ENCODE measurements around the gene S100A1.

S100A1 gene

GRCh38 chr1:153648000-153648643 is 19.9 kb downstream of the S100A1 start:
- no peak overlapping the region for H3K18ac ChIP-seq (ENCODE audit: low read length)
- no peak overlapping the region for H3K4me3 ChIP-seq (ENCODE audit: low read depth, low read length)
- H4K91ac ChIP-seq (ENCODE audit: low read depth, low read length) = no peak overlapping the region
- no peak overlapping the region for H2BK120ac ChIP-seq (ENCODE audit: insufficient read depth, low read length, poor library complexity)
- H2BK12ac ChIP-seq (ENCODE audit: low read length) = no peak overlapping the region
- no peak overlapping the region for H3K14ac ChIP-seq (ENCODE audit: low read length)
- peak in 1 of 2 donors; percentile 27 for DNase-seq
- H3K9ac ChIP-seq (ENCODE audit: low read length) = no peak overlapping the region
- H2BK5ac ChIP-seq (ENCODE audit: low read depth, low read length, poor library complexity) = no peak overlapping the region
- H3K9me3 ChIP-seq (ENCODE audit: insufficient read depth, low read depth, low read length) = peaks cover 1% of the 10 kb centered on the region
- H3K4me2 ChIP-seq (ENCODE audit: low read length) = no peak overlapping the region
- no peak overlapping the region for H2AK5ac ChIP-seq (ENCODE audit: low read length)
- WGBS (ENCODE audit: extremely low coverage, insufficient coverage, insufficient read length) = no CpG with 5 or more reads among the region's 10 CpGs
- no peaks in the 10 kb centered on the region for H3K79me1 ChIP-seq (ENCODE audit: low read length)
- H3K36me3 ChIP-seq (ENCODE audit: control insufficient read depth in 1 of 2, insufficient read depth in 2 of 2, low read length in 2 of 2) = peaks cover 8 to 23% of the 10 kb centered on the region in 2 experiments
- no peak overlapping the region for H4K12ac ChIP-seq (ENCODE audit: low read depth, low read length)
- H2AFZ ChIP-seq (ENCODE audit: insufficient read depth, low read length, poor library complexity) = no peak overlapping the region
- no peak overlapping the region for H3K4ac ChIP-seq (ENCODE audit: low read depth, low read length)
- peaks cover 0 to 3% of the 10 kb centered on the region in 2 experiments for H3K4me1 ChIP-seq (ENCODE audit: control insufficient read depth in 1 of 2, insufficient read depth in 2 of 2, low read length in 2 of 2)
- no peaks in the 10 kb centered on the region for H3K27me3 ChIP-seq (ENCODE audit: insufficient read depth, low read length)
- H3K23ac ChIP-seq (ENCODE audit: low read length) = no peak overlapping the region
- no peaks in the 10 kb centered on the region for H3K79me2 ChIP-seq (ENCODE audit: control insufficient read depth, insufficient read depth, low read length, poor library complexity)
- H3K27ac ChIP-seq (ENCODE audit: low read depth, low read length) = no peak overlapping the region
- no peak overlapping the region for H4K8ac ChIP-seq (ENCODE audit: low read depth, low read length)

GRCh38 chr1:153649137-153649862 is 21.1 kb downstream of the S100A1 start:
- Histone ChIP-seq H3K23ac (ENCODE audit: low read length) (no peak overlapping the region), H3K79me1 (ENCODE audit: low read length) (no peaks in the 10 kb centered on the region), H3K4me2 (ENCODE audit: low read length) (no peak overlapping the region), H3K14ac (ENCODE audit: low read length) (no peak overlapping the region), H2AK5ac (ENCODE audit: low read length) (no peak overlapping the region), H2BK12ac (ENCODE audit: low read length) (no peak overlapping the region), H2BK120ac (ENCODE audit: insufficient read depth, low read length, poor library complexity) (no peak overlapping the region), H2AFZ (ENCODE audit: insufficient read depth, low read length, poor library complexity) (no peak overlapping the region), H4K91ac (ENCODE audit: low read depth, low read length) (no peak overlapping the region), H3K4me1 (ENCODE audit: control insufficient read depth in 1 of 2, insufficient read depth in 2 of 2, low read length in 2 of 2) (peaks cover 0 to 4% of the 10 kb centered on the region in 2 experiments), H3K18ac (ENCODE audit: low read length) (no peak overlapping the region), H3K79me2 (ENCODE audit: control insufficient read depth, insufficient read depth, low read length, poor library complexity) (no peaks in the 10 kb centered on the region), H3K9me3 (ENCODE audit: insufficient read depth, low read depth, low read length) (peaks cover 1% of the 10 kb centered on the region), H4K8ac (ENCODE audit: low read depth, low read length) (no peak overlapping the region), H3K36me3 (ENCODE audit: control insufficient read depth in 1 of 2, insufficient read depth in 2 of 2, low read length in 2 of 2) (peaks cover 7 to 18% of the 10 kb centered on the region in 2 experiments), H4K12ac (ENCODE audit: low read depth, low read length) (no peak overlapping the region), H3K9ac (ENCODE audit: low read length) (no peak overlapping the region), H3K4ac (ENCODE audit: low read depth, low read length) (no peak overlapping the region), H2BK5ac (ENCODE audit: low read depth, low read length, poor library complexity) (no peak overlapping the region), H3K4me3 (ENCODE audit: low read depth, low read length) (no peak overlapping the region), H3K27me3 (ENCODE audit: insufficient read depth, low read length) (no peaks in the 10 kb centered on the region), H3K27ac (ENCODE audit: low read depth, low read length) (no peak overlapping the region)
- WGBS (ENCODE audit: extremely low coverage, insufficient coverage, insufficient read length) = no CpG with 5 or more reads among the region's 3 CpGs
- DNase-seq = no peak

GRCh38 chr1:153649863-153650235 is 21.6 kb downstream of the S100A1 start:
- Histone ChIP-seq H3K4ac (ENCODE audit: low read depth, low read length) (no peak overlapping the region), H3K27ac (ENCODE audit: low read depth, low read length) (no peak overlapping the region), H3K23ac (ENCODE audit: low read length) (no peak overlapping the region), H2BK5ac (ENCODE audit: low read depth, low read length, poor library complexity) (no peak overlapping the region), H3K79me1 (ENCODE audit: low read length) (no peaks in the 10 kb centered on the region), H2BK12ac (ENCODE audit: low read length) (no peak overlapping the region), H2AK5ac (ENCODE audit: low read length) (no peak overlapping the region), H3K27me3 (ENCODE audit: insufficient read depth, low read length) (no peaks in the 10 kb centered on the region), H3K4me3 (ENCODE audit: low read depth, low read length) (no peak overlapping the region), H3K18ac (ENCODE audit: low read length) (no peak overlapping the region), H3K9me3 (ENCODE audit: insufficient read depth, low read depth, low read length) (peaks cover 1% of the 10 kb centered on the region), H3K36me3 (ENCODE audit: control insufficient read depth in 1 of 2, insufficient read depth in 2 of 2, low read length in 2 of 2) (peaks cover 7 to 16% of the 10 kb centered on the region in 2 experiments), H4K91ac (ENCODE audit: low read depth, low read length) (no peak overlapping the region), H3K79me2 (ENCODE audit: control insufficient read depth, insufficient read depth, low read length, poor library complexity) (no peaks in the 10 kb centered on the region), H3K4me1 (ENCODE audit: control insufficient read depth in 1 of 2, insufficient read depth in 2 of 2, low read length in 2 of 2) (peaks cover 0 to 4% of the 10 kb centered on the region in 2 experiments), H2AFZ (ENCODE audit: insufficient read depth, low read length, poor library complexity) (no peak overlapping the region), H3K4me2 (ENCODE audit: low read length) (no peak overlapping the region), H2BK120ac (ENCODE audit: insufficient read depth, low read length, poor library complexity) (no peak overlapping the region), H3K14ac (ENCODE audit: low read length) (no peak overlapping the region), H3K9ac (ENCODE audit: low read length) (no peak overlapping the region), H4K8ac (ENCODE audit: low read depth, low read length) (no peak overlapping the region), H4K12ac (ENCODE audit: low read depth, low read length) (no peak overlapping the region)
- DNase-seq = no peak
- WGBS (ENCODE audit: extremely low coverage, insufficient coverage, insufficient read length) = no CpG with 5 or more reads among the region's 2 CpGs

GRCh38 chr1:153651771-153652170 is 23.5 kb downstream of the S100A1 start:
- Histone ChIP-seq H4K8ac (ENCODE audit: low read depth, low read length) (no peak overlapping the region), H3K9me3 (ENCODE audit: insufficient read depth, low read depth, low read length) (peaks cover 1% of the 10 kb centered on the region), H2BK12ac (ENCODE audit: low read length) (no peak overlapping the region), H2AFZ (ENCODE audit: insufficient read depth, low read length, poor library complexity) (no peak overlapping the region), H3K4me3 (ENCODE audit: low read depth, low read length) (no peak overlapping the region), H3K36me3 (ENCODE audit: control insufficient read depth in 1 of 2, insufficient read depth in 2 of 2, low read length in 2 of 2) (no peaks in the 10 kb centered on the region), H2BK5ac (ENCODE audit: low read depth, low read length, poor library complexity) (no peak overlapping the region), H3K4me2 (ENCODE audit: low read length) (no peak overlapping the region), H2AK5ac (ENCODE audit: low read length) (no peak overlapping the region), H3K79me2 (ENCODE audit: control insufficient read depth, insufficient read depth, low read length, poor library complexity) (no peaks in the 10 kb centered on the region), H3K14ac (ENCODE audit: low read length) (no peak overlapping the region), H4K91ac (ENCODE audit: low read depth, low read length) (no peak overlapping the region), H3K9ac (ENCODE audit: low read length) (no peak overlapping the region), H2BK120ac (ENCODE audit: insufficient read depth, low read length, poor library complexity) (no peak overlapping the region), H3K4me1 (ENCODE audit: control insufficient read depth in 1 of 2, insufficient read depth in 2 of 2, low read length in 2 of 2) (peaks cover 0 to 4% of the 10 kb centered on the region in 2 experiments), H3K27me3 (ENCODE audit: insufficient read depth, low read length) (no peaks in the 10 kb centered on the region), H3K4ac (ENCODE audit: low read depth, low read length) (no peak overlapping the region), H3K27ac (ENCODE audit: low read depth, low read length) (no peak overlapping the region), H3K18ac (ENCODE audit: low read length) (no peak overlapping the region), H3K23ac (ENCODE audit: low read length) (no peak overlapping the region), H3K79me1 (ENCODE audit: low read length) (no peaks in the 10 kb centered on the region), H4K12ac (ENCODE audit: low read depth, low read length) (no peak overlapping the region)
- DNase-seq = no peak
- no CpG with 5 or more reads among the region's 1 CpG for WGBS (ENCODE audit: extremely low coverage, insufficient coverage, insufficient read length)

Data from trophoblast cell (in vitro differentiated cells and primary cell).